SU-DHL-6 (cell line): ENCODE data around the gene HNRNPAB.

Source experiments
- H2AFZ ChIP-seq: fragments of 200-600 bp; sonication (generic); 2 replicates; pipeline ENCODE4 v1.6.1; 2014; ENCODE audit warnings: low read depth, mild to moderate bottlenecking, moderate library complexity, mixed read lengths, antibody characterized with exemption, low read length; ENCODE audit not compliant: severe bottlenecking
- H3F3A ChIP-seq: fragments of 200-600 bp; shearing (Covaris generic); 2 replicates; pipeline ENCODE4 v1.6.0; 2016; ENCODE audit warnings: antibody characterized with exemption, mild to moderate bottlenecking; ENCODE audit not compliant: insufficient read depth
- H3K27ac ChIP-seq: fragments of 200-600 bp; sonication (generic); 2 replicates; pipeline ENCODE4 v1.5.1; 2016; ENCODE audit warnings: low read depth, mild to moderate bottlenecking, low read length, moderate library complexity, mixed read lengths
- H3K27me3 ChIP-seq: fragments of 200-600 bp; sonication (generic), shearing (Covaris generic); 2 replicates; pipeline ENCODE4 v1.6.0; 2014; ENCODE audit warnings: mild to moderate bottlenecking, low read length
- H3K36me3 ChIP-seq: fragments of 200-600 bp; sonication (generic); 2 replicates; pipeline ENCODE4 v1.6.1; 2014; ENCODE audit warnings: mild to moderate bottlenecking, low read length, mixed read lengths
- H3K4me2 ChIP-seq: fragments of 300-600, 200-600 bp; shearing (Covaris generic), sonication (generic); 2 replicates; pipeline ENCODE4 v1.6.0; 2014; ENCODE audit warnings: low read length, low read depth, mild to moderate bottlenecking; ENCODE audit not compliant: poor library complexity, severe bottlenecking
- H3K4me3 ChIP-seq: fragments of 200-600 bp; sonication (generic); 2 replicates; pipeline ENCODE4 v1.5.1; 2014; ENCODE audit warnings: antibody characterized with exemption, low read length, mild to moderate bottlenecking, mixed read lengths; ENCODE audit not compliant: insufficient read depth, poor library complexity, severe bottlenecking
- H3K79me2 ChIP-seq: fragments of 200-600 bp; sonication (generic); 2 replicates; pipeline ENCODE4 v1.6.1; 2014; ENCODE audit warnings: mild to moderate bottlenecking, low read length, moderate library complexity; ENCODE audit not compliant: insufficient read depth
- H3K9ac ChIP-seq: fragments of 200-600 bp; sonication (generic); 2 replicates; pipeline ENCODE4 v1.7.0; 2014; ENCODE audit warnings: mild to moderate bottlenecking, low read length
- H3K9me2 ChIP-seq: fragments of 200-600 bp; sonication (generic); replicated peaks from 2 replicates; pipeline ENCODE4 v1.6.1; 2014; ENCODE audit warnings: low read length; ENCODE audit not compliant: insufficient read depth
- H3K9me3 ChIP-seq: fragments of 200-600 bp; sonication (generic); 2 replicates; pipeline ENCODE4 v1.6.1; 2014; ENCODE audit warnings: low read length, mixed read lengths; ENCODE audit not compliant: insufficient read depth
- H4K20me1 ChIP-seq: fragments of 200-600 bp; sonication (generic); 2 replicates; pipeline ENCODE4 v1.6.1; 2014; ENCODE audit warnings: low read depth, mild to moderate bottlenecking, antibody characterized with exemption, low read length, moderate library complexity, mixed read lengths
- EZH2phosphoT487 ChIP-seq: fragments of 200-600 bp; sonication (generic), shearing (Covaris generic); conservative IDR thresholded peaks from 2 replicates; pipeline ENCODE4 v1.6.1; 2018; ENCODE audit warnings: mild to moderate bottlenecking, antibody characterized with exemption, low read length, moderate library complexity, mixed read lengths
- TF ChIP-seq, protein P1 (sequence below): fragments of 200-600 bp; sonication (generic); IDR thresholded peaks from one replicate; pipeline ENCODE4 v1.5.1; 2017; ENCODE audit warnings: antibody characterized with exemption, mild to moderate bottlenecking, low read length, moderate library complexity; ENCODE audit not compliant: insufficient read depth, poor library complexity, severe bottlenecking

The HNRNPAB gene

GRCh38 chr5:178234121-178234749 lies 29.9 kb downstream of the HNRNPAB start:
- no peaks in the 10 kb centered on the region for H4K20me1 ChIP-seq
- H2AFZ ChIP-seq: no peak overlapping the region
- no peak for TF ChIP-seq EZH2phosphoT487
- TF ChIP-seq, protein P1, sequence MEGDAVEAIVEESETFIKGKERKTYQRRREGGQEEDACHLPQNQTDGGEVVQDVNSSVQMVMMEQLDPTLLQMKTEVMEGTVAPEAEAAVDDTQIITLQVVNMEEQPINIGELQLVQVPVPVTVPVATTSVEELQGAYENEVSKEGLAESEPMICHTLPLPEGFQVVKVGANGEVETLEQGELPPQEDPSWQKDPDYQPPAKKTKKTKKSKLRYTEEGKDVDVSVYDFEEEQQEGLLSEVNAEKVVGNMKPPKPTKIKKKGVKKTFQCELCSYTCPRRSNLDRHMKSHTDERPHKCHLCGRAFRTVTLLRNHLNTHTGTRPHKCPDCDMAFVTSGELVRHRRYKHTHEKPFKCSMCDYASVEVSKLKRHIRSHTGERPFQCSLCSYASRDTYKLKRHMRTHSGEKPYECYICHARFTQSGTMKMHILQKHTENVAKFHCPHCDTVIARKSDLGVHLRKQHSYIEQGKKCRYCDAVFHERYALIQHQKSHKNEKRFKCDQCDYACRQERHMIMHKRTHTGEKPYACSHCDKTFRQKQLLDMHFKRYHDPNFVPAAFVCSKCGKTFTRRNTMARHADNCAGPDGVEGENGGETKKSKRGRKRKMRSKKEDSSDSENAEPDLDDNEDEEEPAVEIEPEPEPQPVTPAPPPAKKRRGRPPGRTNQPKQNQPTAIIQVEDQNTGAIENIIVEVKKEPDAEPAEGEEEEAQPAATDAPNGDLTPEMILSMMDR: no peak
- peaks cover 23% of the 10 kb centered on the region for H3K79me2 ChIP-seq
- no peaks in the 10 kb centered on the region for H3K9me3 ChIP-seq
- H3F3A ChIP-seq: peaks cover 17% of the 10 kb centered on the region
- H3K9ac ChIP-seq: no peak overlapping the region
- H3K36me3 ChIP-seq: no peaks in the 10 kb centered on the region; the same call in 1 of the 2 replicates
- H3K9me2 ChIP-seq: no peaks in the 10 kb centered on the region
- no peak overlapping the region for H3K4me3 ChIP-seq
- H3K27ac ChIP-seq: no peak overlapping the region
- H3K27me3 ChIP-seq: no peaks in the 10 kb centered on the region
- H3K4me2 ChIP-seq: no peak overlapping the region

- no peaks in the 10 kb centered on the region for H4K20me1 ChIP-seq
- H3K4me3 ChIP-seq: no peak overlapping the region
- TF ChIP-seq, protein P1: peak; percentile 81
- TF ChIP-seq EZH2phosphoT487: no peak
- H3F3A ChIP-seq: peaks cover 17% of the 10 kb centered on the region
- H3K9ac ChIP-seq: no peak overlapping the region
- H3K4me2 ChIP-seq: no peak overlapping the region
- H3K27me3 ChIP-seq: no peaks in the 10 kb centered on the region
- no peaks in the 10 kb centered on the region for H3K36me3 ChIP-seq
- H2AFZ ChIP-seq: no peak overlapping the region
- no peak overlapping the region for H3K27ac ChIP-seq
- H3K9me3 ChIP-seq: no peaks in the 10 kb centered on the region
- H3K9me2 ChIP-seq: no peaks in the 10 kb centered on the region
- peaks cover 19% of the 10 kb centered on the region for H3K79me2 ChIP-seq
Observed at GRCh38 chr5:178234750-178235587, 30.6 kb downstream of the HNRNPAB start.

- Histone ChIP-seq H3K9ac (no peak overlapping the region), H3K4me3 (no peak overlapping the region), H3F3A (peaks cover 17% of the 10 kb centered on the region), H2AFZ (no peak overlapping the region), H4K20me1 (no peaks in the 10 kb centered on the region), H3K9me3 (no peaks in the 10 kb centered on the region), H3K9me2 (no peaks in the 10 kb centered on the region), H3K27me3 (no peaks in the 10 kb centered on the region), H3K36me3 (no peaks in the 10 kb centered on the region), H3K4me2 (no peak overlapping the region), H3K79me2 (peaks cover 15% of the 10 kb centered on the region), H3K27ac (no peak overlapping the region)
- TF ChIP-seq, protein P1: no peak
- no peak for TF ChIP-seq EZH2phosphoT487
Observed at GRCh38 chr5:178235588-178235974, 31.2 kb downstream of the HNRNPAB start.
